ENCODE data around the gene MST1R. TPM values are rescaled to one million over a fixed set of nuclear protein-coding genes. Genes with fewer than 3 reads are reported as not detected.

Gene MST1R
- total and polyA plus RNA-seq, 2 experiments from 2014 or later: 3.7 to 3.9 TPM

DNA sequence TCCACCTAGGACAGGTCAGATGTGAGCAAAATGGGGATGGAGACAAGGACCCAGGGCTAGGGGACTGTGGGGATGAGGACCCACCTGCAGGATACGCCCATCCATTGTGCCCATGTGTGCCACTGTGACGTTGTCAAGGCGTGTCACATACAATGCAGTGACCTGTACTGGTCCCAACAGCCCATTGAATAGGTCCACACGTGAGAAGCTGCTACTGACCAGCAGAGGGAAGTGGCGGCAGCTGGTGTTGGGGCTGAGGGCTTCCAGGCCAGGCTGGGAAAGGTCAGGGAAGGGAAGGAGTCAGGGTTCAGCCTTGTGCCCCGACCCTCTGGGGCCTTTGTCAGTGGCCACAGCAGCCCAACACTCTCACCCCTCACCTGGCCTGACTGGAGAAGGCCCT is 4.7 kb downstream of the MST1R start (continued):
- TF ChIP-seq, protein P1, sequence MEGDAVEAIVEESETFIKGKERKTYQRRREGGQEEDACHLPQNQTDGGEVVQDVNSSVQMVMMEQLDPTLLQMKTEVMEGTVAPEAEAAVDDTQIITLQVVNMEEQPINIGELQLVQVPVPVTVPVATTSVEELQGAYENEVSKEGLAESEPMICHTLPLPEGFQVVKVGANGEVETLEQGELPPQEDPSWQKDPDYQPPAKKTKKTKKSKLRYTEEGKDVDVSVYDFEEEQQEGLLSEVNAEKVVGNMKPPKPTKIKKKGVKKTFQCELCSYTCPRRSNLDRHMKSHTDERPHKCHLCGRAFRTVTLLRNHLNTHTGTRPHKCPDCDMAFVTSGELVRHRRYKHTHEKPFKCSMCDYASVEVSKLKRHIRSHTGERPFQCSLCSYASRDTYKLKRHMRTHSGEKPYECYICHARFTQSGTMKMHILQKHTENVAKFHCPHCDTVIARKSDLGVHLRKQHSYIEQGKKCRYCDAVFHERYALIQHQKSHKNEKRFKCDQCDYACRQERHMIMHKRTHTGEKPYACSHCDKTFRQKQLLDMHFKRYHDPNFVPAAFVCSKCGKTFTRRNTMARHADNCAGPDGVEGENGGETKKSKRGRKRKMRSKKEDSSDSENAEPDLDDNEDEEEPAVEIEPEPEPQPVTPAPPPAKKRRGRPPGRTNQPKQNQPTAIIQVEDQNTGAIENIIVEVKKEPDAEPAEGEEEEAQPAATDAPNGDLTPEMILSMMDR (conservative IDR thresholded peaks at IDR 0.05; ENCODE audit: low read depth in 2 of 2): no peak; a peak in 1 of 4 replicates
- TF ChIP-seq ZNF114 (CRISPR knock-in tag; IDR thresholded peaks at IDR 0.05): no peak
- TF ChIP-seq JUNB (IDR thresholded peaks at IDR 0.05; ENCODE audit: unreplicated experiment): no peak
- no peak for TF ChIP-seq CREB1 (CRISPR knock-in tag; IDR thresholded peaks at IDR 0.05; ENCODE audit: low read depth)

GRCh38 chr3:49896345-49896744 is 7.3 kb downstream of the MST1R start:
- peaks cover 3% of the 10 kb centered on the region; the same call in 2 of the 3 replicates for H3K4me1 Mint-ChIP-seq
- Histone ChIP-seq H3K4me1 (ENCODE audit: insufficient read depth) (no peaks in the 10 kb centered on the region), H3K79me2 (replicated peaks; ENCODE audit: insufficient read depth) (no peaks in the 10 kb centered on the region), H3K4me2 (no peak overlapping the region), H3K27me3 (ENCODE audit: insufficient read depth) (no peaks in the 10 kb centered on the region), H3K27ac (ENCODE audit: low read depth) (no peak overlapping the region), H2AFZ (no peak overlapping the region), H3K9me2 (ENCODE audit: insufficient read depth) (no peaks in the 10 kb centered on the region), H3F3A (replicated peaks; ENCODE audit: low read depth) (no peaks in the 10 kb centered on the region), H3K36me3 (ENCODE audit: insufficient read depth) (no peaks in the 10 kb centered on the region), H4K20me1 (replicated peaks; ENCODE audit: insufficient read depth) (no peaks in the 10 kb centered on the region), H3K4me3 (no peak overlapping the region)
- H3K27ac Mint-ChIP-seq: no peak overlapping the region
- ATAC-seq (no peak), DNase-seq (ENCODE audit: low spot score) (no peak)
- H3K36me3 Mint-ChIP-seq (ENCODE audit: low read depth): no peaks in the 10 kb centered on the region
- H3K9me3 Mint-ChIP-seq: no peaks in the 10 kb centered on the region
- H3K4me3 Mint-ChIP-seq: no peak overlapping the region
- peaks cover 6% of the 10 kb centered on the region for H3K27me3 Mint-ChIP-seq (ENCODE audit: insufficient read depth, low read depth, poor library complexity)
- TF ChIP-seq ZNF331 (CRISPR knock-in tag; IDR thresholded peaks at IDR 0.05; ENCODE audit: low read depth) (no peak), ZNF462 (CRISPR knock-in tag; IDR thresholded peaks at IDR 0.05) (no peak), ZNF114 (CRISPR knock-in tag; IDR thresholded peaks at IDR 0.05) (no peak), CREB1 (CRISPR knock-in tag; IDR thresholded peaks at IDR 0.05; ENCODE audit: low read depth) (no peak), NANOG (IDR thresholded peaks at IDR 0.05; ENCODE audit: borderline replicate concordance) (no peak), STAT1 (IDR thresholded peaks at IDR 0.05; ENCODE audit: unreplicated experiment) (no peak), EZH2phosphoT487 (IDR thresholded peaks at IDR 0.05; ENCODE audit: unreplicated experiment) (no peak), POLR2AphosphoS5 (IDR thresholded peaks at IDR 0.05; ENCODE audit: low read depth) (no peak), EZH2 (IDR thresholded peaks at IDR 0.05; ENCODE audit: low read depth, unreplicated experiment) (no peak), JUNB (IDR thresholded peaks at IDR 0.05; ENCODE audit: unreplicated experiment) (no peak)
- TF ChIP-seq, protein P1 (conservative IDR thresholded peaks at IDR 0.05; ENCODE audit: low read depth in 2 of 2): no peak
- TF ChIP-seq, protein P2, sequence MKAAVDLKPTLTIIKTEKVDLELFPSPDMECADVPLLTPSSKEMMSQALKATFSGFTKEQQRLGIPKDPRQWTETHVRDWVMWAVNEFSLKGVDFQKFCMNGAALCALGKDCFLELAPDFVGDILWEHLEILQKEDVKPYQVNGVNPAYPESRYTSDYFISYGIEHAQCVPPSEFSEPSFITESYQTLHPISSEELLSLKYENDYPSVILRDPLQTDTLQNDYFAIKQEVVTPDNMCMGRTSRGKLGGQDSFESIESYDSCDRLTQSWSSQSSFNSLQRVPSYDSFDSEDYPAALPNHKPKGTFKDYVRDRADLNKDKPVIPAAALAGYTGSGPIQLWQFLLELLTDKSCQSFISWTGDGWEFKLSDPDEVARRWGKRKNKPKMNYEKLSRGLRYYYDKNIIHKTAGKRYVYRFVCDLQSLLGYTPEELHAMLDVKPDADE (IDR thresholded peaks at IDR 0.05): no peak
